ENCODE results near the gene PTPRE.

PTPRE gene

DNA sequence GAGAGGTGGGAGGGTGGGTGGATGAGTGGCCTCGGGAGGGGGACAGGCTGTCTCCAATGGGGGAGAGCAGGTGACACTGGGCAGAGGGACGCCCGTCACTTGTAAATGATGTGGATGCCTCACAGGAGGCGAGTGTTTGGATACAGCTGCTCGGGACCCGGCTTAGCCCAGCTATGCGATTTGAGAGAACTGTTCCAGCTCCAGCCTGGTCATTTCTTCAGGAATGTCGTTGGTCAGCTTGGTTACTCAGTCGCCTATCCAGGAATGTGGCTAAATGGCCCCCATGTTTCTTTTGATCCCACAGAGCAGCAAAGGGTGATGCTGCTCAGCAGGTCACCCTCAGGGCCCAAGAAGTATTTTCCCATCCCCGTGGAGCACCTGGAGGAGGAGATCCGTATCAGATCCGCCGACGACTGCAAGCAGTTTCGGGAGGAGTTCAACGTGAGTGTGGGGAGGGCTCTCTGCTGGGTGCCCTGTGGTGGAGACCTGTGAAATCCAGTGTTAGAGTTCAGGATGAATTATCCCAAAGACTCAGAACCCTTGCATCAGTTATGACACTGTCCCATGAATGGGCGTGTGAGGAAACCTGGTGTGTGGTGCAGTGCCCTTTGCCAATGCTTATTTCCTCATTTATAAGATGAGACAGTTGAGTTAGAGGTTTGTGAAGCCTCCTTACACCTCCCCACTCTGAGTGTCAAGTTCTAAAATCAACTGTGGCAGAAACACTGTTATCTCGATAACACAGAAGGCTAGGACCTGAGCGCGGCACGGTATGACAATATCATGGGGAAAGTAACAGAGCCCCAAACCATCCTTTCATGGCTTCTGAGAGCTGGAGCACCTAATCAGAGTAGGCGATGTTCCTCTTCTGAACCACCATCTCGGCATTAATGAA lies 142.6 kb downstream of the PTPRE start:
- no peak for DNase-seq

DNA sequence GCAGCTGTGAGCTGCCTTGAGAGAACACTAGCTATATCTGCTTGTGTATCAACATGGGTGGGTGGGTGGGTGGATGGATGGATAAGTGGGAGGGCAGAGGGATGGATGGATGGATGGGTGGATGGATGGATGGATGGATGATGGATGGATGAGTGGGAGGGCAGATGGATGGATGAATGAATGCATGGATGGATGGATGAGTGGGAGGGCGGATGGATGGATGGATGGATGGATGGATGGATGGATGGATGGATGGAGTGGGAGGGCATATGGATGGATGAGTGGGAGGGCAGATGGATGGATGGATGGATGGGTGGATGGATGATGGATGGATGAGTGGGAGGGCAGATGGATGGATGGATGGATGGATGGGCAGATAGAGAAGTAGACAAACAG lies 143.2 kb downstream of the PTPRE start:
- DNase-seq = no peak

DNA sequence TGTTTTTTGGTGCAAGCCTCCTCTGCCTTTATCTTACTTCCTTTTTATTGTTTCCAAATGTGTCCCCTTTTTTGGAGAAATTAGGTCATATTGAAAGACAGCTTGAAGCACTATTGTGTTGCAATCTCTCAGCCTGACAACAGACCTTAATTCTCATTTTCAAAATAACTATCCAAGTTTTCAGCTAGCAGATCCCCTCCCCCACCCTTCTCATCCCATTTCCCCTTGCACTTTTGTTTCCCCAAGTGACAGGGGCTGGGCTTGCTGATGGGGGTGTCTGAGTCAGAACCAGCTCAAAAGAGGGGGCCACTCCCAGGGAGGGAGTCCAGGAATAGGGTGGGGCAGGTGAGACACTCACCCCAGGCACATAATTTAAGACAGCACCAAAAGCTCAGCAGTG lies 144.0 kb downstream of the PTPRE start:
- DNase-seq = no peak

DNA sequence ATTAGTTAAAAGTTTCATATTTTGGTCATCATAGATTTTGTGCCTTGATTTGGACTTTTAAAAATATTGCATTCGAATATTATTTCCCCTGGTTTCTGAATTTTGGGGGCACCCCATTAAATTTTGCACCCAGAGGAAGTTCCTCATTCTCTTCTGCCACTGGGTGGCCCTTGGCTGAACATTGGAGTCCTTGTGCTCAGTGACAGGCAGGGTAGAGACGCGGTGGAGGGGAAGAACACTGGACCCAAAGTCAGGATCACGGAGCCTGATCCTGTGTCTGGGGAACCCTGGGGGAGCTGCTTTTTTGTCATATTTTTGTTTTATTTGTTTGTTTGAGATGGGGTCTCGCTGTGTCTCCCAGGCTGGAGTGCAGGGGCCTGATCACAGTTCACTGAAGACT lies 144.6 kb downstream of the PTPRE start:
- DNase-seq = no peak

DNA sequence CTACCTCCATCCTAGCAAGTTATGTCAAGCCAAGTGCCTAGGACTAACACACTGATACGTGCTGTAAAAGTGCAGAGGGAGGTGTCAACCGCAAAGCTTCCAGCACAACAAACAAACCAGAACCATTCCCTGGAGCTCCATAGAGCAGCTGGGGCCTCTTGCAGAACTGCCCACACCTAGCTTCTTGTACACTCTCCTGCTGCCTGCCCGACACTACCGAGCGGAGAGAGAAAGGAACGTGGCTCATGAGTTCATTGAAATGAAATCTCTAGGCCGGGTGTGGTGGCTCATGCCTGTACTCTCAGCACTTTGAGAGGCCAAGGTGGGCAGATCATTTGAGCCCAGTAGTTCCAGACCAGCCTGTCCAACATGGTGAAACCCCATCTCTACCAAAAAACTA lies 145.8 kb downstream of the PTPRE start:
- DNase-seq = no peak

DNA sequence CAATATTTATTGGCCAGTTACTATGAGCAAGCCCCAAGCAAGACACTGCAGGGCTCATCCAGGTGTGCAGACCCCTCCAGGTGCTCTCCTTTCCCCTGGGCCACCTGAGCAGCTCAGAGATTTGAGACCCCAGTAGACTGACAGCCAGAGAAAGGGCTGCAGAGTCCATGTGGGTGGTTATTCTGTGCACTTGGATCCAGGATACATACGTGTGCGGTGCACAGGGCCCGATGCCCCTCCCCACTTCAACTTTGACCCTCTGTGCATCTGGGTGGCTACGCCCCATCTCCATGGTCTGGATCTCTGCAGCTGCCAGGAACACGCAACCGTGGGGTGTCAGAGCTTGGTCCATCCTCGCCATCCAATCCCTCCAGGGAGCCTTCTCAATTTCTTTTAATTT lies 146.5 kb downstream of the PTPRE start:
- no peak for DNase-seq

DNA sequence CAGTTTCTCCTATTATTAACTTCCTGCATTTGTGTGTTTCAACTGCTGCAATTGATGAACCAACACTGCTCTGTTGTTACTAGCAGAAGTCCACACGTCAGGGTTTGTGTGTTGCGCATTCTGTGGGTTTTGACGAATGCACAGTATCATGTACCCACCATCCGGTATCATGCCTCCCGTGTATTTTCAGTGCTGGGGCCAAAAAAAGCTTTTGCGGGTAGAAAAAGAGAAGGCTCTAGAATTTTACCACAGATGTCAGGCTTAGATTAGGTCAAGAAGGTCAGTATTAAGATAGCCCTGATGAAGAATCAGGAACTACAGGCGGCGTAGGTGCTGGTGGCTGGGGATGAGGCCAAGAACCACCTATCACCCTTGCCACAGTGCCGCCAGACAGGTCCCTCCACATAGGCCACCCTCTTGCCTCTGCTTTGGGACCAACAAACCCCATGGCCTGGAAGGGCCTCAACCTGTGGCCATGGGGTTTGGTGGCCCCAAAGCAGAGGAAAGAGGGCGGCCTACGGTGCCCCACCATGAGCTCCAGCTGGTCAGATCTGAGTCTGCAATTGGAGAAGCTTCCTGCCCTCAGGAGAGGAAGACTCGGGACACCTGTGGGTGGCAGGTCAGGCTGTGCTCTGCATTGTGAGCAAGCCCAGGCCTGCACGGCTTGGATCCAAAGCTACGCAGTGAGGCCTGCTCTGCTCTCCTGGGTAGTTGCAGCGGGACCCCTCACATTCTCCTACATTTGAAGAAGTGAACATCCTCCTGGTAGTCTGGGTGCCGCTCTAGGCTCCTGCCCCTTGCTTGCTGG lies 147.5 kb downstream of the PTPRE start:
- DNase-seq = no peak

DNA sequence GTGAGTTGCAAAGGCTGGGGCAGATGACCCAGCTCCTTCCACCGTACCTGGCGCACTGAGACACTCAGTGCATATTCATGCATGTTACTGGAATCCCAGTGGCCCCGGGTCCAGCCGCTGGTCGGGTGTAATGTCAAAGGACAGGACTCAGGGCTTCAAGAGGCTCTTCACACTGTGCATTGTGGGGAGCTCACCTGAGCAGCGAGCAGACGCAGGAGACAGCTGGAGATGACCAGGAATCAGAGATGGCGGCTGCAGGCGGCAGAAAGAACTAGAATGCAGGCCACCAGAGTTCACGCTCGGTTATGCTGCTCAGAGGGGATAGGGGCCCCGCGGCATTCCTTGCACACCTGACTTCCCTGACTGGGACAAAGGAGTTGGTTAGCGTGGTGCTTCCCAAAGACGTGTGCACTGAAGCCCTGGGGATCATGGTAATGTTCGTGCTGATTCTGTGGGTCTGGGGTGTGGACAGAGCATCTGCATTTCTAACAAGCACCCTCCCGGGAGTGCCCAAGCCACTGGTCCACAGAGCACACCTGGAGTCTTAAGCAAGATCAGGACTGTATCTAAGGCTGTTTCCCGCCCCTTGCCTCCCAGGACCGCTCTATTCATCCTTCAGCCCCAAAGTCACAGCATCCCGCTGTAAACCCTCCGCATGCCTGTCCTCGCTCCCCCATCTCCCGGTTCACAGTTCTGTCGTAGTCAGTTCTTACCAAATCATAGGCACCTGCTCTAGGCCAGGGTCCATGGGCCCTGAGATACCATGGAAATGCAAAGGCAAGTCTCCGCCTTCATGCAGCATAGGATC lies 148.4 kb downstream of the PTPRE start:
- no peak for DNase-seq

DNA sequence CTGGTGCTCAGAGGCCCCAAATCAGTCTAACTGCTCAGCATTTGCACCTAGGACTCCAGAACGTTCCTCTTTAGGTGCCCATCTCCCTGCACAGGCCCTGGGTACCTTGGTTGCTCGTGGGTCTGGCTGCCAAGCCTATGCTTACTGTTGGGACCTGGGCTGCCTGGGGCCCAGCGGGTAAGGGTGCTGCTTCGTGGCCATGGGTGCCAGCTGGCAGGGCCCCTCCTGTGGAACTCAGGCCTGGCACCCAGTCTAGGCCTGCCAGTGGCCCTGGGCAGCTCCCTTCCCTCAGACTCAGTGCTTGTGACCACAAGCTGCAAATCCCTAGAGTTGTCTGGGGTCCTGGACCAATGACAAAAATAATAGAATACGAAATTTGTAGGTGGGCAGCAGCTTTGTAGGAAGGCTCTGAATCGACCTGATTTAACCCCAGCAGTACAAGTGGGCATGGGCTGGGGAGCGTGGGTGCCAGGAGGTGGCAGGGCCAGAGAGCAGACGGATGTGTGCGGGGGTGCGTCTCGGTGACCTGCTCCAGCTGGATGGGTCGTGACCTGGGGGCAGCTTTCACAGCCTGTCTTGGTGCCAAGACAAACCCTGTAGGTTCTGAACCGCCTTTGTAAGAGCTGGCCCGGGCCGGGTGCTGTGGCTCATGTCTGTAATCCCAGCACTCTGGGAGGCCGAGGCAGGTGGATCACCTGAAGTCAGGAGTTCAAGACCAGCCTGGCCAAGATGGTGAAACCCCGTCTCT lies 149.6 kb downstream of the PTPRE start:
- DNase-seq = no peak

DNA sequence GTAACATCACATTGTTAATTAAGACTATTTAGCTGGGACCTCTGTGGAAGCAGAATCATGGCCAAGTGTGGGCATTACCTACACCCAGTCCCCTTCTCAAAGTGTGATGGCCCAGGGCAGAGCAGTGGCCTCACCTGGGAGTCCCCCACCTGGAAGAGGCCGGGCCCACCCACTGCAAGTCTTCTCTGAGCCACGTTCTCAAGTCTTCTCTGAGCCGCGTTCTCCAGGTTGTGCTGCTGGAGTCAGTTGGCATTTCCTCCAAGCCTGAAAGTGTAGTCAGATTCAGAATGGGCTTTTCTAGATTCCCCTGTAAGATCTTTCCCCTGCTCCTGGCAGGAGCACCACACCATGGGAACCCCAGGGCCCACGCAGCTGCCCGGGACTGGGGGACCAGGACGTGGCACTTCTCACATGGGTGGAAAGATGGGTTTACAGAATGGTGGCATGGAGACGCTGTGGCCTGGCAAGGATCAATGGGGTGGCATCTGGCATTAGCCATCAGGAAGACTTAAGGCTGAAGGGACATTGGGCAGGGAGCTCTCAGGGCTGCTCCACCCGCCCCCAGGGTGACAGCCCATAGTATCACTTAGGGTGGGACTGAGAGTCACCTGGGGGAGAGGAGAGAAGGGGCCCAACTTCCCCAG lies 151.3 kb downstream of the PTPRE start:
- DNase-seq = no peak

DNA sequence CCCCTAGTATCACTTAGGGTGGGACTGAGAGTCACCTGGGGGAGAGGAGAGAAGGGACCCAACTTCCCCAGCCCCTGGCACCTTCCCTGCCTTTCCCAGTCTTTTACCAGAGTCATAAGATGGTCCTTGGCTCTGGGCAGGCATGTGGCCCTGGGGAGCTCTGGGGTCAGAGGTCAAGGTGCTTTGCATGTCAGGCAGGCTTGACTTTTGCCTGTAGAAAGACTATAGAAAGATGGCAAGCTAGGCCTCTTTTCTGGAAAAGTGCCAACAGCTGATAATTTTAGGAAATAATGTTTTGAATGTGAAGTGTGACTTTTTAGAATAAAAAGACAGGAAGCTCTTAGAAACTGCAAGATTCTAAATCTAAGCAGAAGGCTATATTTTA lies 151.8 kb downstream of the PTPRE start:
- no peak for DNase-seq

DNA sequence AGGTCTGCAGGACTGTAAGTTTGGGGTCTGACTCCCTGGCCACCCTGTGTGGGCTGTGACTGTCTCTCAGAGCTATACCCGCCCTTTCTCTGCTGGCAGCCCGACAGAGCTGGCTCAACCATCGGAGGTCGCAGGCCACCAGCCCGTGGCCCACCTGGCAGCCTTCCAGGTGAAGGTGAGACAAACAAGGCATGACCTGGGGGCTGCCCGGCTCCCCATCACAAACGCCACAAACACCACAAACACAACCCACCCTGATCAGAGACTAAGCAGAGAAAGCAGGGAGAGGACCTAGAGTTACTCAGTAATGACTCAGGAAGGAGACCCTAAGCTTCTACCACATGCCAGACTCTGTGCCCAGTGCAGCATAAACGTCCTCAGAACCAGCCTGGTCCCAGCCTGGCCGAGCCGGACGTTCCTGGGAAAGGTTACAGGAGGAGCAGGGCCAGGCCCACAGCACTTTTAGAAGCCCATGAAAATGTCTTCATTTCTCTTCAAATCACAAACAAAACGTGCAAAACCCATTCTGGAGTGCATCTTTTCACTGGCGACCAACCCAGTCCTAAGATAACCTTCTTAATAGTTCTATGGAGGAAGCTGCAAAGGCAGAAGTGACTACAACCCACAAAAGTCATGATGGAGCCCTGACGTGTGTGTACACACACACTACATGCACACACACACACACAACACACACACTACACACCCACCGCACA lies 152.5 kb downstream of the PTPRE start:
- no peak for DNase-seq

DNA sequence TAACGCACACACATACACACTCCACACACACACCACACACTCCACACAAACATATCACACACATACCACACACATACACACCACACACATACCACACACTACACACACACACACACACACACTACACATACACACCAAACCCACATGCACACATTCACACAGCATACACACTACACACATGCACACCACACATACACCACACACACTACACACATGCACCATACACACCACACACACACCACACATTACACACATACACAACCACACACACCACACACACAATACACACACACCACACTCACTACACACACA lies 153.0 kb downstream of the PTPRE start:
- no peak for DNase-seq

DNA sequence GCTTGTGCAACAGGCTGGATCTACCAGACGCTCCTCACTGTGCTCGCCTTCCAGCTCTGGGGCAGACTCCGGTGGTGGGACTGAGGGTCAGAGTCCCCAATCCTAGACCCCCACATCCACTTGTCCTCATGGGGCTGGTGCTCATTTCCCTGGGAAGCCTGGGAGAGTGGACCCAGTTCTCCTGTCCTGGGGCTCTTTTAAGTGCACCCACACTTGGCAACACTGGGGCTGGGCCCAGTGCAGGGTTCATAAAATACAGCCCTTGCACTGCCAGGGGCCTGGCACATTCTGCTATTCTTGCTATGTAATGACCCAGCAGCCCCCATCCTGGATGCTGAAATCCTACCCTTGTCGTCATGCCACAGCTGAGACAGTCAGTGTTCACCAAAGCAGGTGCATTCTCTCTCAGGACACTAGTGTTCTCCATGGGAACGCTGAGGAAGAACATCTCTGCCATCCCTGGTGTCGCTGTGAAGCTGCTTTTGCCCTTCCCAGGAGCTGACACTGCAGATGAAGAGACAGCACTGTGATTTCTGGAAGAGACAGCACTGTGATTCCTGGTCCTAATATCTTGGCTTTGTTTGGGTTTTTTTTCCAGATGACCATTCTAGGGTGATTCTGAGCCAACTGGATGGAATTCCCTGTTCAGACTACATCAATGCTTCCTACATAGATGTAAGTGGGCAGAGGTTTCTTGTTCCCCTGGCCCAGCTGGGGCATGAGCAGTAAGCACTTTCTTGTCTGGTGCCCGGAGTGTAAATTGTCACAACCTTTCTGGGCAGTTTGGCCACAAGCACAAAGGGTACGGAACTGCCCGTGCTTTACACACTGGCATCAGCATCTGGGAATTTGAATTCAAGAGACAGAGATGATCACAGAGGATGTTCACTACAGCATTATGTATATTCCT lies 153.7 kb downstream of the PTPRE start:
- no peak for DNase-seq

DNA sequence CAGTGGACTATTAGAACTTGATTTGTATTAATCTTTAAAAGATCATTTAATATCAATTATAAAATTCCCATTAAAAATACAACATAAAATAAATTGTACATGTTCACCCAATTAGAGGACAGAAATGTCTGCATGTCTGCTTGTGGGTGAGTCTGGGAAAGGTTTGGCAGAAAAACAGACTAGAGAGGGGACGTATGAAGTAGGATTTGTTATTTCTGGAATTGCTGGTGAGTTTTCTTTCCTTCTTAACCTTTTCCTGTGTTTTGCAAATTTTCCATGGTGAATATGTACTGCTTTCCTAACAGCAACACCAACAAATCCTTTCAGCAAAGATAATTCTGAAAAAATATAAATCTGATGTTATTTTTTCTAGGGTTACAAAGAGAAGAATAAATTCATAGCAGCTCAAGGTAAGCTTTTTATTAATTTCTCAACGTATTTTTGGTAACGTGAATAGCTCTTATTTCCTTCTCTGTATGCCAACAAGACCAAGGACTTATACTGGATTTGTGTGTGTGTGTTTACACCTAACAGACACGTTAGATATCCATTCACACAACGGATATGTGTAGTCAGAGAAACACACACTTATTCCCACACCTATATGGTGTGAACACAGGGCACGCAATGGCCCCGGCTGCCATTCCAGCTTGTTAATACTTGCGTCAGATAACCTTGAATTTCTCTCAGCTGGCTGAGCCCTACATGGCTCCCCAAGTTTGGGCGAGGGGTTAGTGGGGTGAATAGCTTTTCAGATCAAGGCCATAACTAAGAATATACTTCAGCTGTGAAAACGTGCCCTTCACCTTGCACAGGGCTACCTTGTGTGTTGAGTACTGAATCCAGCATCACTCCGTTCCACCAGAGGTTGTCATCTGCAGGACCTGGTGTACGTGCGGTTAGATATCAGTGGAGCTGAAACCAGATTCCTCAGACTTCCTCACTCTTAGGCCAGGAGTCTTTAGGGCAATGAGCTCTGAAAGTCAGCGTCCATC lies 154.7 kb downstream of the PTPRE start:
- no peak for DNase-seq

DNA sequence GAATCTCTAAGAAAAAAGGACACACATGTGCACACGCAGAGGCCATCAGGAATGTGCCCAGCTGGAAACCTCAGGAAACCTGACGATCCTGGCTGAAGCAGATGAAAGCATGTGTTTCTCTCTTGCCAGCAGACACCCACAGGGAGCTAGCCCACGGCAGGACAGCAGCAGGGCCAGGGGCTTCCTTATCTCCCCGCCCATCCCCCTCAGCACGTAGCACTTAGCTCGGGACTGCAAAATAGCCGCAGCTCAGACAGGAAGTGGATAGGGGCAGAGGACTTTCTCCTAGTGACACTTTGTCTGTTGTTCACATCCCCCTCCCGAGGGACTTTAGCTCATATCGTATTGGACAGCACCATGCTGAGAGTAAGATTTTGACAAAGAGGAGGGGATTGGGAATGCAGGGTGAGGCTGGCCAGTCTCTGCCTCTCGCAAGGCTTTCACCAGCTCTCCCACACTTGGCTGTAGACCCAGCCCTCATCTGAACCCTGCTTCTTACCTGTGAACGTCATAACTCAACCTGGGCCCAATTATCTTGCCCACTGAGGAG lies 155.5 kb downstream of the PTPRE start:
- DNase-seq = no peak

DNA sequence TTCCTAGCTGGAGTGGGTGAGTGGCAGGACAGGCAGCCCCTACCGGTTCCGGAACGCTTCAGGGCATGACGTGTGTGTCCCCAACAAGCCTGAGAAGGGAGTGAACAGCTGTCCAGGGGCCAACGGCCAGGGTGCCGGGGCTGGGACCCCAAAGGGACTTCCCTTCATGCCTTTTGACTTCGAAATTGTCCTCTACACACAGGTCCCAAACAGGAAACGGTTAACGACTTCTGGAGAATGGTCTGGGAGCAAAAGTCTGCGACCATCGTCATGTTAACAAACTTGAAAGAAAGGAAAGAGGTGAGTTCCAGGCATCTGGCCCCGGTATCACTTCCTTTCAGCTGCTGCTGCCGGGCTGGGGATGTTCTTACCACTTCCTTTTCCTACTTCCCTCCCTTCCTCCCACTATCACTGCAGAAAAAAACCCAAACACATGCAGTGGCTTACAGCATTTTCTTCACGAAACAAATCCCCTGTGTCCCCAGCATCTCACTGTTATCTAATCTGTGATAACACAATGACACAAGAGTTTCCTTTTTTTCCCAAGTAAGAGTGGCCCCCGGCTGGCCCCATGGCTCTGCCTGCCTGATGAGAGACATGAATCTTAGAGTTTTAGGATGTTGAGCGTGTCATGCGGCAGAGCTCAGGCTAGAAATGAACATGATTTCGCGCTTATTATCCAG lies 156.1 kb downstream of the PTPRE start:
- no peak for DNase-seq

DNA sequence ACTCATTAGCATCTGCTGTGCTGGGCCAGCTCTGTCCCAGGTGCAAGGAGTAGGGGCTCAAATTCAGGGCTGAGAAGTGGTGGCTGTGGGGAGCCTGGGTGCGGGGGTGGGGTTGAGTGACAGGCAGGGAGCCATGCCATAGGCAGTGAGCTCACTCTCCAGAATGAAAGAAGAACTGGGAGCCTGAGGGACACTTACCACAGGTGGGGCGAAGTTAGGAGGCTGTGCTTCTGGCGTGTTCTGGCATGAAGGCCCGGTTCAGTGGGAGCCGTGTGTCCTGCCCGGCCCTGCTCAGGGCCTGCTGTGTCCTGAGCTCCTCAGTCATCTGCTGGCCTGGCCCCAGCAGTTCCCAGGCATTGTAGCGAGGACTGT lies 156.8 kb downstream of the PTPRE start:
- no peak for DNase-seq

Data from NCI-H526 treated with DMSO at 0.1 percent for 48 hours (cell line).